ENCODE results near the gene IDUA.

IDUA gene

DNA sequence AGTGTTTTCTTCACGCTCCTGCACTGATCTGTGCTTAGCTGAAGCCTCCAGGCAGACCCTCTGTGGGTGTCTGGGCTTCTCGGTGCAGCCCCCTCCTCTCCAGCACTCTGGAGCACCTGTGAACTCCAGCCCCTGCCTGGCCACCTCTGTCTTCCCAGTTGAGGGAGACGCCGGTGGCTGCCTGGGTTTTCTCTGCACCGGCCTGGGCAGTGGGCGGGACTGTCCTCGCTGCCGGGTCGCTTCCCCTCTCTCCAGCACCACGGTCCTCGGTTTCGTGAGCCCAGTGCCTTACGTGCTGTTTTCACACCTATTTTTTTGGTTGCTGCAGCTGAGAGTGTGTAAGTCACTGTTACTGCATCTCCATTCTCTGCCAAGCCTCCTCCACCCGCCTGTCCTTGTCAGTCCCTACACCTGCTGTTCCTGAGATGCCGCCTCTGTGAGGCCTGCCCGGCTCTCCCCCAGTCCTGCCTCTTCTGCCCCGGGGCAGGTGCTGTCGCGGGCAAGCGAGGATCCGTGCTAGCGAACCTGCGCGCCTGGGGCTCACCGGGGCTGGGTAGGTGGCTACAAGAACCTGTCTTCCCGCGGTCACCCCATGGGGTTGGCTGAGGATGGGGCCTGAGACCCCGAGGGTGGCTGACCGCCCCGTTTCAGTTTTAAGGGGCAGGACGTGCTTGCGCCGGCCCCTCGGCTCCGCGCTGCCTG lies 22.1 kb downstream of the IDUA start:
- H3K36me3 ChIP-seq (ENCODE audit: insufficient read depth, insufficient read length, low read length) = peaks cover 6% of the 10 kb centered on the region
- DNase-seq (ENCODE audit: low read depth, low spot score) = no peak
- H3K9me3 ChIP-seq (ENCODE audit: insufficient read depth, low read length) = no peaks in the 10 kb centered on the region
- H3K9ac ChIP-seq (ENCODE audit: insufficient read length, low read depth) = peak overlapping the region; percentile 51
- H3K4me1 ChIP-seq (ENCODE audit: insufficient read depth, insufficient read length) = peaks cover 22% of the 10 kb centered on the region
- H3K27me3 ChIP-seq (ENCODE audit: insufficient read depth, insufficient read length) = peaks cover 85% of the 10 kb centered on the region
- TF ChIP-seq YY1 (IDR thresholded peaks at IDR 0.05; ENCODE audit: insufficient read depth, insufficient read length) = no peak
- TF ChIP-seq ZNF274 (IDR thresholded peaks at IDR 0.05; ENCODE audit: low read depth, low read length) = no peak
- TF ChIP-seq SUZ12 (IDR thresholded peaks at IDR 0.05; ENCODE audit: extremely low read depth, insufficient read depth, insufficient read length) = no peak
- H3K4me3 ChIP-seq (ENCODE audit: insufficient read length, low read depth) = peak overlapping the region; percentile 46

DNA sequence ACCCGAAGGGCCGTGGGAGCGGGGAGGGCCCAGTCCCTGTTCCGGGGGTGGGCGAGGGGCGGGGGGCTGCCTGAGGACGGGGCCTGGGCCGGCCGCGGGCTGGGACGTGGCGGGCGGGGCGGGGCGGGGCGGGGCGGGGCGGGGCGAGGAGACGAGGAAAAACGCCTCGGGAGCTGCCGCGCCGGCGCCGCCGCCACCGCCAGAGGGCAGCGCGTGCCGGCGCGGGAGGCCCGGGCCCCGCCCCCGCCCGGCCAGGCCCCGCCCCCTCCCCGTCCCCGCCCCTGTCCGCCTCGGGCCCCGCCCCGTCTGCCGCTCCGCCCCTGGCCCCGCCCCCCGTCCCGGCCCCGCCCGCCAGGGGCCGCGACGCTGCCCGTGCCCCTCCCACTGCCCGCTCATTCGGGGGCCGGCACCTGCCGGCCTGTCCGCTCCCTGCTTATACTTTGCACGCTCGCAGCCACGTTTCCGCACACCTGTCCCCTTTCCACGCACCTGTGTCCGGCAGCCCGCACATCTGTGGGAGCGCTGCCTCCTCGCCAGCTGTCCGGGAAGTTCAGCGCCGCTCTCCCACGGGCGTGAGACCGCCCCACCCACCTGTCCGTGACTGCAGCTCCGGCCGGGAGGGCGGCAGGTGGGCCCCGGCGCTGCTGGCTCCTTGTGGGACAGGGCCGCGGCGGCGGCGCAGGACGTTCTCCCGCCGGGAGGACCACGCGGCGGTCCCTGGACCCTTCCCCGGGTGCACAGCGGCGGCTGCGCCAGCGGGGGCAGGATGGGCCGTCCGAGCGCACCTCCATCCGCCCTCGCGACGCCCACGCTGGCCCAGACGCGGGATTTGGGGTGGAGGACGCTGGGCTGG lies 22.9 kb downstream of the IDUA start:
- TF ChIP-seq YY1 (IDR thresholded peaks at IDR 0.05; ENCODE audit: insufficient read depth, insufficient read length) (no peak), SUZ12 (IDR thresholded peaks at IDR 0.05; ENCODE audit: extremely low read depth, insufficient read depth, insufficient read length) (no peak), ZNF274 (IDR thresholded peaks at IDR 0.05; ENCODE audit: low read depth, low read length) (no peak)
- H3K9me3 ChIP-seq (ENCODE audit: insufficient read depth, low read length) = no peaks in the 10 kb centered on the region
- H3K4me1 ChIP-seq (ENCODE audit: insufficient read depth, insufficient read length) = peaks cover 28% of the 10 kb centered on the region
- peaks cover 85% of the 10 kb centered on the region for H3K27me3 ChIP-seq (ENCODE audit: insufficient read depth, insufficient read length)
- no peak for DNase-seq (ENCODE audit: low read depth, low spot score)
- peak overlapping the region; percentile 51 for H3K9ac ChIP-seq (ENCODE audit: insufficient read length, low read depth)
- peak overlapping the region; percentile 46 for H3K4me3 ChIP-seq (ENCODE audit: insufficient read length, low read depth)
- H3K36me3 ChIP-seq (ENCODE audit: insufficient read depth, insufficient read length, low read length) = peaks cover 6% of the 10 kb centered on the region

DNA sequence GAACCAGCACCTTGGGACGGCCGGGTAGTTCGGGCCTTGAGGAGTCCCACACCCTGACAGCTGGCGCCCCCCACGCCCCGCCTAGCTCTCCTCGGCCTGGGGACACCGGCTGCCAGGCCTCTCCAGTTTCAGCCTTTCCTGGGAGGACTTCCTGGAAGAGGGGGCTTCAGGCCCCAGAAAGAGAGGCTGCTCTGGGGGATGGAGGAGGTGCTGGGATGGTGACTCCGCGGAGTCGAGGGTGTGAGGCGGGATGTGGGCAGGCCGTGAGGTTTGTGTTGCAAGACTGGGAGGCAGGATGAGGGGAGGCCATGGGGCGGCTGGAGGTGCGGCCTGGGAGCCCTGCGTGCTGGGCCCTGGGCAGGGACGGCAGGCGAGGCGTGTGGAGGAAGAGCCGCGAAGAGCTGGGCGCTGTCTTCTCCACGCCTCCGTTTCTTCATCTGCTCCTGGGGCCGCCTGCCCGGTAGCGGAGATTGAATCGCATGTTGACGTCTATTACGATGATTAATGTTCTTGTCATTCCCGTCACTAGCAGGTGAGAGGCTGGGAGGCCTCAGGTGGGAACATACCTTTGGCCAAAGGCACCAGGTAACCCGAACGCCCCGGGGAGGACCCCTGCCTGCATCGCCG lies 23.7 kb downstream of the IDUA start:
- peaks cover 34% of the 10 kb centered on the region for H3K4me1 ChIP-seq (ENCODE audit: insufficient read depth, insufficient read length)
- no peak for DNase-seq (ENCODE audit: low read depth, low spot score)
- H3K27me3 ChIP-seq (ENCODE audit: insufficient read depth, insufficient read length) = peaks cover 85% of the 10 kb centered on the region
- peak; percentile 64 for TF ChIP-seq SUZ12 (IDR thresholded peaks at IDR 0.05; ENCODE audit: extremely low read depth, insufficient read depth, insufficient read length)
- TF ChIP-seq YY1 (IDR thresholded peaks at IDR 0.05; ENCODE audit: insufficient read depth, insufficient read length) = no peak
- no peaks in the 10 kb centered on the region for H3K9me3 ChIP-seq (ENCODE audit: insufficient read depth, low read length)
- peak overlapping the region; percentile 32 for H3K4me3 ChIP-seq (ENCODE audit: insufficient read length, low read depth)
- peaks cover 6% of the 10 kb centered on the region for H3K36me3 ChIP-seq (ENCODE audit: insufficient read depth, insufficient read length, low read length)
- H3K9ac ChIP-seq (ENCODE audit: insufficient read length, low read depth) = peak overlapping the region; percentile 32

GRCh38 chr4:1011022-1011665 lies 24.3 kb downstream of the IDUA start, which contains the start of gene FGFRL1:
TSS of gene FGFRL1 (plus strand) at chr4:1011626. CDS start at chr4:1012486, 860 bp downstream.
- DNase-seq (ENCODE audit: low read depth, low spot score) = peak; percentile 58
- H3K27me3 ChIP-seq (ENCODE audit: insufficient read depth, insufficient read length) = peaks cover 88% of the 10 kb centered on the region
- peaks cover 39% of the 10 kb centered on the region for H3K4me1 ChIP-seq (ENCODE audit: insufficient read depth, insufficient read length)
- no peaks in the 10 kb centered on the region for H3K9me3 ChIP-seq (ENCODE audit: insufficient read depth, low read length)
- H3K9ac ChIP-seq (ENCODE audit: insufficient read length, low read depth) = peak within 1 kb of the TSS; percentile 32
- TF ChIP-seq ZNF274 (IDR thresholded peaks at IDR 0.05; ENCODE audit: low read depth, low read length) (no peak), YY1 (IDR thresholded peaks at IDR 0.05; ENCODE audit: insufficient read depth, insufficient read length) (no peak), SUZ12 (IDR thresholded peaks at IDR 0.05; ENCODE audit: extremely low read depth, insufficient read depth, insufficient read length) (no peak)
- H3K4me3 ChIP-seq (ENCODE audit: insufficient read length, low read depth) = peak within 1 kb of the TSS; percentile 24
- H3K36me3 ChIP-seq (ENCODE audit: insufficient read depth, insufficient read length, low read length) = peaks cover 6% of the 10 kb centered on the region

- TF ChIP-seq SUZ12 (IDR thresholded peaks at IDR 0.05; ENCODE audit: extremely low read depth, insufficient read depth, insufficient read length) = no peak
- TF ChIP-seq YY1 (IDR thresholded peaks at IDR 0.05; ENCODE audit: insufficient read depth, insufficient read length) = no peak
- TF ChIP-seq ZNF274 (IDR thresholded peaks at IDR 0.05; ENCODE audit: low read depth, low read length) = no peak
- H3K27me3 ChIP-seq (ENCODE audit: insufficient read depth, insufficient read length) = peaks cover 88% of the 10 kb centered on the region
- H3K9ac ChIP-seq (ENCODE audit: insufficient read length, low read depth) = no peak overlapping the region
- peaks cover 39% of the 10 kb centered on the region for H3K4me1 ChIP-seq (ENCODE audit: insufficient read depth, insufficient read length)
- peaks cover 6% of the 10 kb centered on the region for H3K36me3 ChIP-seq (ENCODE audit: insufficient read depth, insufficient read length, low read length)
- no peak overlapping the region for H3K4me3 ChIP-seq (ENCODE audit: insufficient read length, low read depth)
- no peak for DNase-seq (ENCODE audit: low read depth, low spot score)
- H3K9me3 ChIP-seq (ENCODE audit: insufficient read depth, low read length) = no peaks in the 10 kb centered on the region
Observed at GRCh38 chr4:1011666-1012033, 24.8 kb downstream of the IDUA start.

GRCh38 chr4:1012034-1012739 lies 25.3 kb downstream of the IDUA start:
- Histone ChIP-seq H3K4me1 (ENCODE audit: insufficient read depth, insufficient read length) (peaks cover 39% of the 10 kb centered on the region), H3K27me3 (ENCODE audit: insufficient read depth, insufficient read length) (peaks cover 88% of the 10 kb centered on the region), H3K4me3 (ENCODE audit: insufficient read length, low read depth) (peak overlapping the region; percentile 21), H3K9ac (ENCODE audit: insufficient read length, low read depth) (no peak overlapping the region), H3K36me3 (ENCODE audit: insufficient read depth, insufficient read length, low read length) (peaks cover 6% of the 10 kb centered on the region), H3K9me3 (ENCODE audit: insufficient read depth, low read length) (no peaks in the 10 kb centered on the region)
- TF ChIP-seq ZNF274 (IDR thresholded peaks at IDR 0.05; ENCODE audit: low read depth, low read length) = no peak
- TF ChIP-seq SUZ12 (IDR thresholded peaks at IDR 0.05; ENCODE audit: extremely low read depth, insufficient read depth, insufficient read length) = no peak
- TF ChIP-seq YY1 (IDR thresholded peaks at IDR 0.05; ENCODE audit: insufficient read depth, insufficient read length) = no peak
- DNase-seq (ENCODE audit: low read depth, low spot score) = no peak

Measured in NT2/D1 (cell line).